Activated CD4-positive, CD25-positive, alpha-beta regulatory T cell treated with anti-CD3 and anti-CD28 coated beads, Interleukin-2, amount 50 U/mL, for 24 hours (primary cell): ENCODE results near the gene CCL8.
A peak's percentile ranks its signal among the peaks of the same experiment; 100 is the strongest.
"Not testable (repeated sequence)": the region's sequence is repeated elsewhere in the genome, so short reads cannot be mapped to it uniquely, and the experiment has no call there.

Experiments used
- ATAC-seq, 2 donors: fragments of 150-1000 bp; cut with Tn5 transposase; one replicate each; pipeline ENCODE4 v1.10.0; 2021; ENCODE audit warnings: mild to moderate bottlenecking in 1 of 2, moderate library complexity in 1 of 2

CCL8 gene

GRCh38 chr17:34318474-34318873, 761 bp upstream of the CCL8 start:
- no peak for ATAC-seq

- no peak for ATAC-seq
Observed at GRCh38 chr17:34321964-34322363, 2.7 kb downstream of the CCL8 start.

GRCh38 chr17:34327580-34327979, 8.3 kb downstream of the CCL8 start:
- not testable (repeated sequence) for ATAC-seq

GRCh38 chr17:34337701-34338100, 18.5 kb downstream of the CCL8 start:
- no peak for ATAC-seq

DNA sequence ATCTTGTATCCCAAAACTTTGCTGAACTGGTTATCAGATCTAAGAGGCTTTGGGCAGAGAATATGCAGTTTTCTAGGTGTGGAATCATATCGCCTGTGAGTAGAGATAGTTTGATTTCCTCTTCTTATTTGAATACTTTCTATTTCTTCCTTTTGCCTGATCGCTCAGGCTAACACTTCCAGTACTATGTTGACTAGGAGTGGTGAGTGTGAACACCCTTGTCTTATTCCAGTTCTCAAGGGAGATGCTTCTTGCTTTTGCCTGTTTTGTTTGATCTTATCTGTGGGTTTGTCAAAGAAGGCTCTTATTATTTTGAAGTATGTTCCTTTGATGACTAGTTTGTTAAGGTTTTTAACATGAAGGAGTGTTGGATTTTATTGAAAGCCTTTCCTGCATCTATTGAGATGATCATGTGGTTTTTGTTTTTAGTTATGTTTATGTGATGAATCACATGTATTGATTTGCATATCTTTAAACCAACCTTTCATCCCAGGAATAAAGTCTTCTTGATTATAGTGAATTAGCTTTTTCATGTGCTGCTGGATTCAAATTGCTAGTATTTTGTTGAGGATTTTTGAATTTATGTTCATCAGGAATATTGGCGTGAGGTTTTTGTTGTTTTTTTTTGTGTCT, 20.0 kb downstream of the CCL8 start:
- no peak for ATAC-seq

- ATAC-seq, result no peak
Observed at GRCh38 chr17:34341916-34342315, 22.7 kb downstream of the CCL8 start.

- no peak for ATAC-seq
Observed at GRCh38 chr17:34347063-34347462, 27.8 kb downstream of the CCL8 start.

GRCh38 chr17:34349751-34350150, 30.5 kb downstream of the CCL8 start:
- no peak for ATAC-seq

GRCh38 chr17:34351096-34351495, 31.9 kb downstream of the CCL8 start:
- no peak for ATAC-seq

DNA sequence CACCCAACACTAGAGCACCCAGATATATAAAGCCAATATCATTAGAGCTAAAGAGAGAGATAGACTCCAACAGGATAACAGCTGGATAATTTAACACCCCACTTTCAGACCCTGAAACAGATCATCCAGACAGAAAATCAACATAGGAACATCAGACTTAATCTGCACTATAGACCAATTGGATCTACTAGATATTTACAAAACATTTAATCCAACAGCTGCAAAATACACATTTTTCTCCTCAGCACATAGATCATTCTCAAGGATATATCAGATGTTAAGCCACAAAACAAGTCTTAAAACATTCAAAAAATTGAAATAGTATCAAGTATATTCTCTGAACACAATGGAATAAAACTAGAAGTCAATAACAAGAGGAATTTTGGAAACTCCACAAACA, 33.0 kb downstream of the CCL8 start:
- no peak for ATAC-seq

DNA sequence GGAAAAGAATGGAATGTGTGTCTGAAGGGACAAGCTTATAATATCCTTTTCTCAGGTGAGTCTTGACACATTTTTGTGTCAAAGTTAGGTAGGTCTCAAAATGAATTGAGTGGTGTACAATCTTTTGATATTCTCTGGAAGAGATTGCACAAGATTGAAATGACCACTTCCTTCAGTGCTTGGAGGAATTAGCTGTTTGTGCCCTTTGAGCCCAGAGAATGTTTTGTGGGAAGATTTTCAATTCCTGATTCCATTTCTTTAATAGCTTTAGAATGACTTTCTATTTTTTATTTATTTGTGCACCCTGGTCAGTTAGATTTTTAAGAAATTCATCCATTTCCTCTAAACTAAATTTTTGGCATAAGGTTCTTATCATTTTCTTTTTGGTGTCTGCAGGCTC, 35.4 kb downstream of the CCL8 start:
- ATAC-seq, result no peak

GRCh38 chr17:34356194-34356593, 37.0 kb downstream of the CCL8 start, which contains the start of gene CCL13:
TSS of gene CCL13 (plus strand) at chr17:34356480. CDS start at chr17:34356527, 47 bp downstream.
- ATAC-seq, result no peak

DNA sequence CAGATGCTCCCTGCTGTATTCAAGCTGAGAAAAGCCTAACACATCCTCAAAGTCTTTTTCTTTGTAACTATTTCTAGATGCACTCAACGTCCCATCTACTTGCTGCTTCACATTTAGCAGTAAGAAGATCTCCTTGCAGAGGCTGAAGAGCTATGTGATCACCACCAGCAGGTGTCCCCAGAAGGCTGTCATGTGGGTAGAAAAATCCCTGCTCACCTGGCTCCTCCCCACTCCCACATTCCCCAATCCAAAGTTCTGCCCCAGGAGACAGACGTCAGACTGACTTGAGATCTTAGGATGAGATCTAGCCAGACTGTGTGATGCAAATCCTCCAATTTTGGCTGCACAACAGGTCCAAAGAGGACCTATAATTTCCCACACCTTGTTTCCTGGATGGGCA, 38.2 kb downstream of the CCL8 start:
- ATAC-seq, result no peak

GRCh38 chr17:34358631-34359030, 39.4 kb downstream of the CCL8 start:
- ATAC-seq, result no peak

GRCh38 chr17:34360601-34361270, 41.5 kb downstream of the CCL8 start:
- no peak for ATAC-seq

- peak; percentile 48 to 68 for ATAC-seq
Observed at GRCh38 chr17:34361478-34362061, 42.3 kb downstream of the CCL8 start.

GRCh38 chr17:34363183-34363661, 44.0 kb downstream of the CCL8 start, which contains the start of gene CCL1:
TSS of gene CCL1 (minus strand) at chr17:34363233. CDS start at chr17:34363161, 72 bp downstream.
- ATAC-seq, result no peak

GRCh38 chr17:34364751-34365150, 45.5 kb downstream of the CCL8 start:
- ATAC-seq, result no peak

GRCh38 chr17:34365340-34365739, 46.1 kb downstream of the CCL8 start:
- ATAC-seq, result no peak

DNA sequence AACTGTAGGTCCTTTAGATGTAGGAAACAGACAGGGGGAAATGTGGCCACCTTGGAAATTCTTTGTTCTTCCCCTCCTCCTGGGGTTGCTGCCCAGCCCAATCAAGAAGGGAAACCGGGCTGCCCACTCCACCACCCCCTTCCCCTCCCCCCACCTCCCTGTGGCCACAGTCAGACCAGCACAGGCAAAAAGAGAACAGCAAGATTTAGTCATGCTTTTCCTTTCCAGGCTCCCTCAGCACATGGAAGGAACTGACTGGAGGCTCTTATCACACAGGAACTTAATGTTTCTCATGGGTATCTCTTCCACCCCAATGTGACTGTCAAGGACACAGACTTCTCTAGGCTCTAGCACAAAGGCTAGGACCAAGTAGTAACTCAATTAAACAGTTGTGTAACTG, 46.8 kb downstream of the CCL8 start:
- ATAC-seq, result no peak

DNA sequence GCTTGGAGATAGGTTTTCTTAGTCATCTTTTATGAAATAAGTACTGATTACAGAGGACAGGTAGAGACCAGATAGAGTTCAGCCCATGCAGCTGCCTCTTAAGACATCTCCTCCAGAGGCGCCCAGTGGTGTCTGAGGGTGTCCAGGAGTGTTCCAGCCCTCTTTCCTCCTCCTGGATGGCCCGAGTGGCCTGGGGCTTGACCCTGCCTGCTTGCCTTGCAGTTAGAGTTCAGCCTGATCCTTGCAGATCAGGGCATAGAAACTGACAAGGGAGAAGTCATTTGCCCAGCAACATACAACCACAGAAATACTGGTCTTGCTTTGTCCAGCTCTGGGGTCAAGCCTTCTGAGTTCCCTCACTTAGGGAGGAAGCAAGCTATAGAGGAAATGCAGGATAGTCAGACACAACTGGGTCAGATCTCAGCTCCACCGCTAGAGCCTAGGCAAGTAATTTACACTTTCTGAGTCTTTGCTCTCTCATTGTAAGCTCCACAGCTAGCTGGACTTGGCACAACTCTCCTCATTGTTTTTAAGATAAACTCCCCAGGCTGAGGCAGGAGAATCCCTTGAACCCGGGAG, 47.4 kb downstream of the CCL8 start:
- no peak for ATAC-seq

- no peak for ATAC-seq
Observed at GRCh38 chr17:34367486-34368195, 48.4 kb downstream of the CCL8 start.
